Muscle of back (tissue), 13 donors: ENCODE results near the gene ARMCX2. TPM values are rescaled to one million over a fixed set of nuclear protein-coding genes. Genes with fewer than 3 reads are reported as not detected.
"Not testable (repeated sequence)": the region's sequence is repeated elsewhere in the genome, so short reads cannot be mapped to it uniquely, and the experiment has no call there.

Experiments
- DNase-seq, 3 donors: peaks; one replicate each; pipeline versions ENCODE4 v3.0.0 to v3.0.0-alpha.2; 2013
- long read RNA-seq, 9 donors: transcript quantifications; one replicate each; lab custom pipeline, GENCODE V29; 2026
- polyA plus RNA-seq, 10 donors: library from polyadenylated mRNA; unstranded; fragments of 120-200 nt; gene quantifications; one replicate each; pipeline ENCODE4 v1.2.1, GENCODE V29; 2013; ENCODE audit not compliant: insufficient read length in 10 of 10

The ARMCX2 gene
- polyA plus RNA-seq: 100 to 1,000 TPM; 108 to 158 (median 140) TPM
- long read RNA-seq, donor 1, transcript ARMCX2-203 (6 exons, 2,674 nt): major isoform, 6 of 11 reads
- long read RNA-seq, donor 1, partial matches to known transcripts: 0 of 11 reads
- long read RNA-seq, donor 1, other reads (novel, unspliced or antisense): 0 of 11 reads
- long read RNA-seq, donor 2, transcript ARMCX2-203 (6 exons, 2,674 nt): major isoform, 9 of 13 reads
- long read RNA-seq, donor 2, partial matches to known transcripts: 0 of 13 reads
- long read RNA-seq, donor 2, other reads (novel, unspliced or antisense): 0 of 13 reads
- long read RNA-seq, donor 3: 0 reads
- long read RNA-seq, donor 4, partial matches to known transcripts: 0 of 3 reads
- long read RNA-seq, donor 4, other reads (novel, unspliced or antisense): 0 of 3 reads
- long read RNA-seq, donor 5, partial matches to known transcripts: 0 of 5 reads
- long read RNA-seq, donor 5, other reads (novel, unspliced or antisense): 0 of 5 reads
- long read RNA-seq, donor 6, transcript ARMCX2-203 (6 exons, 2,674 nt): major isoform, 11 of 19 reads
- long read RNA-seq, donor 6, partial matches to known transcripts: 0 of 19 reads
- long read RNA-seq, donor 6, other reads (novel, unspliced or antisense): 0 of 19 reads
- long read RNA-seq, donor 7, partial matches to known transcripts: 0 of 6 reads
- long read RNA-seq, donor 7, other reads (novel, unspliced or antisense): 0 of 6 reads
- long read RNA-seq, donor 8, partial matches to known transcripts: 0 of 1 reads
- long read RNA-seq, donor 8, other reads (novel, unspliced or antisense): 0 of 1 reads
- long read RNA-seq, donor 9, partial matches to known transcripts: 0 of 1 reads
- long read RNA-seq, donor 9, other reads (novel, unspliced or antisense): 0 of 1 reads

- peak; percentile 67 to 87 (median 79) for DNase-seq
Measured at GRCh38 chrX:101659601-101660063, at the start of gene ARMCX2. ARMCX2 (minus strand) TSS chrX:101659850; CDS start chrX:101657588, 2,262 bp downstream.

- no peak for DNase-seq
Measured at GRCh38 chrX:101709384-101709783, 49.7 kb upstream of the ARMCX2 start.

- peak in 2 of 3 donors; percentile 7 to 36 for DNase-seq
Measured at GRCh38 chrX:101708163-101708562, 48.5 kb upstream of the ARMCX2 start.

GRCh38 chrX:101693476-101693875 is 33.8 kb upstream of the ARMCX2 start:
- no peak for DNase-seq

GRCh38 chrX:101691835-101692234 is 32.2 kb upstream of the ARMCX2 start:
- no peak for DNase-seq

GRCh38 chrX:101686574-101686973 is 26.9 kb upstream of the ARMCX2 start:
- DNase-seq: no peak

GRCh38 chrX:101685923-101686322 is 26.3 kb upstream of the ARMCX2 start:
- no peak for DNase-seq

GRCh38 chrX:101682723-101683122 is 23.1 kb upstream of the ARMCX2 start:
- DNase-seq: peak in 1 of 3 donors; percentile 54

GRCh38 chrX:101677028-101677427 is 17.4 kb upstream of the ARMCX2 start:
- DNase-seq: no peak

- no peak for DNase-seq
Measured at GRCh38 chrX:101676571-101676970, 16.9 kb upstream of the ARMCX2 start.

GRCh38 chrX:101668143-101668542 is 8.5 kb upstream of the ARMCX2 start:
- DNase-seq: no peak

- DNase-seq: peak; percentile 62 to 84 (median 67)
Measured at GRCh38 chrX:101658661-101659491, 774 bp downstream of the ARMCX2 start.

GRCh38 chrX:101657495-101657894 is 2.2 kb downstream of the ARMCX2 start:
- DNase-seq: no peak

GRCh38 chrX:101656817-101657216 is 2.8 kb downstream of the ARMCX2 start:
- DNase-seq: no peak

GRCh38 chrX:101655534-101655933 is 4.1 kb downstream of the ARMCX2 start:
- DNase-seq: no peak

GRCh38 chrX:101647716-101648115 is 11.9 kb downstream of the ARMCX2 start:
- DNase-seq: not testable (repeated sequence)

GRCh38 chrX:101642093-101642492 is 17.6 kb downstream of the ARMCX2 start:
- no peak for DNase-seq

GRCh38 chrX:101639583-101639982 is 20.1 kb downstream of the ARMCX2 start:
- no peak for DNase-seq

- peak; percentile 21 to 46 (median 25) for DNase-seq
Measured at GRCh38 chrX:101619364-101619763, 40.3 kb downstream of the ARMCX2 start.

GRCh38 chrX:101617211-101618191 is 42.1 kb downstream of the ARMCX2 start, which contains the start of gene ARMCX6:
ARMCX6 (minus strand) TSS chrX:101618000; CDS start chrX:101616620, 1,380 bp downstream.
- peak; percentile 79 to 94 (median 89) for DNase-seq
